Measurements from ENCODE around the gene SAMD3.
"Not testable (repeated sequence)": the region's sequence is repeated elsewhere in the genome, so short reads cannot be mapped to it uniquely, and the experiment has no call there.

Gene SAMD3

DNA sequence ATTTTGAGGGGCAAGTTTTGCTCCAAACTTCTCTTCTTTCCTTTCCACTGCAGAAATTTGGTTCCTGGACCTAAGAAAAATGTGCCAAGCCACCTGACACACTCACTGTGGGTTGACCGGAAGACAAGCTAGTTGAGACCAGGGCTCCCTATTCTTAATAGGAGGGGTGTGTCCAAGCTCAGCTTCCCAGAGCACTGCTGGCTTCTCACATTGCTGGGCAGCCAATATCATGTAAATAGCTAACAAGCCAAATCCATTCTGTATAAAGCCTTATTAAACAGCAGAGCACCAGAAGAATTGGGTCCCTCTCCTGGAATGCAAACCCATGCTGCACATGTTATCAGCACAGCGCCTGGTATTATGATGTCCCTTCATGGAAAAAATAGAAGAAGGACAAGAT lies 17.0 kb upstream of the SAMD3 start:
- DNase-seq (ENCODE audit: low spot score in 2 of 2) (no peak), ATAC-seq (replicated peaks; ENCODE audit: extremely low read depth, poor library complexity, severe bottlenecking) (no peak)
- Mint-ChIP-seq H3K4me3 (no peak overlapping the region), H3K36me3 (ENCODE audit: insufficient read depth) (no peaks in the 10 kb centered on the region), H3K27me3 (no peaks in the 10 kb centered on the region), H3K9me3 (no peaks in the 10 kb centered on the region), H3K4me1 (no peaks in the 10 kb centered on the region), H3K27ac (ENCODE audit: low read depth) (no peak overlapping the region)

DNA sequence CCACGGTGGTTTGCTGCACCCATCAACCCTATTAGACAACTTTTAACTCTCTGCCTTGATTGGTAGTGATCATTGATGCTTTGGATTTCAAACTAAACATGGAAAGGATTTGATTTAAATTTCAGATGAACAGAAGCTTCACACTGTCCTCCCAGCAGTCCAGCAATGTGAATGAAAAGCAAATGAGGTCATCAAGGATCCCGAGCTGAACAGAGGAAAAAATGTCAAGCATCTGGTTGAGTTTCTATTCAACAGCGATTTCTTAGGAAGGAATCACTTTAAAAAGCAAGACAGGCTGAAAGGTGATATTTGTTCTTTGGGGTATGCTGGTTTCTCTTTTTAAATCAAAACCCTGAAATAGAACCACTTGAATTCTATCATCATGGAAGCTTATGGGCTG lies 10.6 kb upstream of the SAMD3 start:
- no peak overlapping the region for H3K27ac Mint-ChIP-seq (ENCODE audit: low read depth)
- H3K4me1 Mint-ChIP-seq = peaks cover 10% of the 10 kb centered on the region
- no peaks in the 10 kb centered on the region for H3K27me3 Mint-ChIP-seq
- ATAC-seq (replicated peaks; ENCODE audit: extremely low read depth, poor library complexity, severe bottlenecking) (no peak), DNase-seq (ENCODE audit: low spot score in 2 of 2) (no peak)
- H3K4me3 Mint-ChIP-seq = no peak overlapping the region
- H3K9me3 Mint-ChIP-seq = no peaks in the 10 kb centered on the region
- H3K36me3 Mint-ChIP-seq (ENCODE audit: insufficient read depth) = no peaks in the 10 kb centered on the region

DNA sequence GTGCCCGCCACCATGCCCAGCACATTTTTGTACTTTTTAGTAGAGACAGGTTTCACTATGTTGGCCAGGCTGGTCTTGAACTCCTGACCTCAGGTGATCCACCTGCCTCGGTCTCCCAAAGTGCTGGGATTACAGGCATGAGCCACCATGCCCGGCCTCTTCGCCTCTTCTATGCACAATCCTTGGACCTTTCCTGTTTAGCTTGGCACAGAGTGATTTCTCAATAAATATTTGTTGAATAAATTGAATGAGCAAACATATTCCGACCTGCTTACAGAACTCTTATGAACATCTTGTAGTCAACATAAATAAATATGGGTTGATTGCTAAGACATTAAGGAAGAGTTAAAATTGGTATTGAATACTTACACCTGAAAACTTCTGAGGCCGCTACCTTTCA lies 7.8 kb upstream of the SAMD3 start:
- H3K9me3 Mint-ChIP-seq; H3K36me3 Mint-ChIP-seq (ENCODE audit: insufficient read depth); H3K4me1 Mint-ChIP-seq; H3K4me3 Mint-ChIP-seq; DNase-seq (ENCODE audit: low spot score in 2 of 2); H3K27ac Mint-ChIP-seq (ENCODE audit: low read depth); H3K27me3 Mint-ChIP-seq; ATAC-seq (replicated peaks; ENCODE audit: extremely low read depth, poor library complexity, severe bottlenecking): not testable (repeated sequence)

DNA sequence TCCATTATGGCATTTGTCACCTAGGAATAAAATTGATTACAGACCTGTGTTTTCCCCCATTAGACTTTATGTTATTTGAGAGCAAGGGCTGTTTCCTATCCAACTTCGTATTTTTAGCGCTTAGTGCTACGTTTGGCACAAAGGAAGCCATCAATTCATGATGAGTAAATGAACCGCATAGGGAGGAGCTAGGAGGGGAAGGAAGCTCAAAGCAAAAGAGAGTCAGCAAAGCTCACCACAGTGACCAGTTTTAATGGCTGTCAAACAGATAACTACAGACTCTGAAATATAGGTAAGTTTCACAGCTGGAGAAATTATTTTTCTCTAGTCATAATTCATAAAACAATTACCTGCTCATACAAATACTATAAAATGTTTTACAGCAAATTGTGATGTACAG lies 6.9 kb upstream of the SAMD3 start:
- peaks cover 10% of the 10 kb centered on the region for H3K4me1 Mint-ChIP-seq
- no peaks in the 10 kb centered on the region for H3K27me3 Mint-ChIP-seq
- no peak overlapping the region for H3K4me3 Mint-ChIP-seq
- peaks cover 5% of the 10 kb centered on the region for H3K9me3 Mint-ChIP-seq
- no peaks in the 10 kb centered on the region for H3K36me3 Mint-ChIP-seq (ENCODE audit: insufficient read depth)
- H3K27ac Mint-ChIP-seq (ENCODE audit: low read depth) = no peak overlapping the region
- no peak for ATAC-seq (replicated peaks; ENCODE audit: extremely low read depth, poor library complexity, severe bottlenecking)
- DNase-seq (ENCODE audit: low spot score in 2 of 2) = no peak

DNA sequence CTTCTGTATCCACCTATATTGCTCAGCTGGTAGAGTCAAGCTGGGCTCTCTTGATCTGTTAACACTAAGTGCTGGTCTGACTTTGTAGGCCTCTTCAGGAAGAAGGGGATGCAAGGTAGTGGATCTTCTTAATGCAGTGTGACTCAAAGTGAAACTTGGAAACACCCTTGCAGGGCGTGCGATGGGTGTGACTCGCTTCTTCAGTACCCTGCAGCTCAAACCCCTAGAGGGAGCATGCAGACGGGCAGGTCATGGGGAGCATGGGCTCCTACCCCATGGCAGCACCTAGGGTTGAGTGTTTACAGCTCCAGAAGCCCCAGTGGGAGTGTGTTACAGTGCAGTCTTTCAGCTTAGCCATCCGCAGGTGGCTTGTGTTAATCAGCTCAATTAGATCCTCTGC lies 757 bp upstream of the SAMD3 start:
- Mint-ChIP-seq H3K9me3 (peaks cover 6% of the 10 kb centered on the region), H3K4me1 (peaks cover 28% of the 10 kb centered on the region), H3K27ac (ENCODE audit: low read depth) (peak overlapping the region; percentile 89), H3K4me3 (peak overlapping the region; percentile 82), H3K36me3 (ENCODE audit: insufficient read depth) (peaks cover 7% of the 10 kb centered on the region), H3K27me3 (no peaks in the 10 kb centered on the region)
- ATAC-seq (replicated peaks; ENCODE audit: extremely low read depth, poor library complexity, severe bottlenecking) (peak; percentile 91), DNase-seq (ENCODE audit: low spot score in 2 of 2) (peak; percentile 42 to 64)

DNA sequence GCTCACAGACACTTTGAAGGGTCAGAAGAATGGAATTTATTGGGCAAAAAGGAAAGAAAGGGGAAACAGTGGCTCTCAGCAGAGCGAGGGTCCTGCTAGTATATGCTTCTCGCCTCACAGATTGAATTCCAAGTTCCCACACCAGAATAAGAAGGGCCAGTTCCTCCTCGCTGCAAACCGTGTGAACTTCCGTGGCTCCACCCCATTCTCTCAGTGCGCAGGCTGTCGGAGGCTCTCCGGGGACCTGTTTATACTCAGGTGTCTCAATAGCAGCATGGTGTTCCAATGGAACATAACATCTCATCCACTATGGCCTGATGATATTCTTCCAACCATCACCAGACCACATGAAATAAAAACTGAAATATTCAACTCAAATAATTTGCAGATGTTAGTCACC lies 4.6 kb downstream of the SAMD3 start:
- Mint-ChIP-seq H3K27ac (ENCODE audit: low read depth) (peak overlapping the region; percentile 89), H3K4me3 (peak overlapping the region; percentile 82), H3K27me3 (no peaks in the 10 kb centered on the region), H3K36me3 (ENCODE audit: insufficient read depth) (peaks cover 30% of the 10 kb centered on the region), H3K9me3 (no peaks in the 10 kb centered on the region), H3K4me1 (peaks cover 39% of the 10 kb centered on the region)
- DNase-seq (ENCODE audit: low spot score in 2 of 2) (no peak), ATAC-seq (replicated peaks; ENCODE audit: extremely low read depth, poor library complexity, severe bottlenecking) (no peak)

DNA sequence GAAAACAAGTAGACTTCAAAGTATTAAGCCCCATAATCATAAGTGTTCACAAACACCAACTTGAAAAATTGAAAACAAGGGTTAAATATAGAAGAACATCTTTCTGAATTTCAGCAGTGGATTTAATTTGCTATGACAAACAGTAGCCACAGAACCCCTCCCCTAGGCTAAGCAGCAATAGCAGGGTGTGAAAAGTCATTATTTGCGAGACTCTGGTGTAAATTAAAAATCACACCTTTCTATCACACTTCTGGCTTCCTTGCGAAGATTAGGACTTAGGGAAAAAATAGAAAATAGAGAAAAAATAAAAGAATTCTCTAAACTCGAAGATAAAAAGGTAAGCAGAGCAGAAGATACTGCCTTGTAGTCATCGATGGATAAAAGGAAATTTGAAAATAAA lies 6.1 kb downstream of the SAMD3 start:
- ATAC-seq (replicated peaks; ENCODE audit: extremely low read depth, poor library complexity, severe bottlenecking) = no peak
- H3K27me3 Mint-ChIP-seq = no peaks in the 10 kb centered on the region
- H3K4me3 Mint-ChIP-seq = peak overlapping the region; percentile 79
- no peaks in the 10 kb centered on the region for H3K9me3 Mint-ChIP-seq
- H3K36me3 Mint-ChIP-seq (ENCODE audit: insufficient read depth) = peaks cover 40% of the 10 kb centered on the region
- H3K4me1 Mint-ChIP-seq = peaks cover 52% of the 10 kb centered on the region
- DNase-seq (ENCODE audit: low spot score in 2 of 2) = no peak
- peak overlapping the region; percentile 29 for H3K27ac Mint-ChIP-seq (ENCODE audit: low read depth)

DNA sequence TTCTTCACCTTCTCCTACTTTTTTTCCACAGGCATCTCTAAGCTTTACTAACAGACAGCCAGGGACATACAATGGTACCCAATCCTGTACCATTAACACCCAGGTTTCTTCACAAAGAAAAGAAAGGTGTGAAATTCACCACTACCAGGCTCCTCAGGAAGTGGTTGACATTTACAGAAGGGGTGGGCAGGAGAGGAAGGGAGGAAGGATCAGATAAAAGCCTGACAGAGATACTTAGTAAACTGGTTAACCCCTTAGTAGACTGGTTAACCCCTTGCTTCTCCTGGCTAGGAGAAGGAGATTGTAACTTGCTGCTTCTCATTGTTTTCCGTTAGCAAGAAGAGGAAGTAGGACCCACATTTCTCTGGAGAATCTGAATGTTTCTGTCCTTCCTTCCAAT lies 7.2 kb downstream of the SAMD3 start:
- peak overlapping the region; percentile 78 for H3K27ac Mint-ChIP-seq (ENCODE audit: low read depth)
- no peaks in the 10 kb centered on the region for H3K27me3 Mint-ChIP-seq
- H3K4me1 Mint-ChIP-seq = peaks cover 57% of the 10 kb centered on the region
- peaks cover 44% of the 10 kb centered on the region for H3K36me3 Mint-ChIP-seq (ENCODE audit: insufficient read depth)
- peak overlapping the region; percentile 79 for H3K4me3 Mint-ChIP-seq
- DNase-seq (ENCODE audit: low spot score in 2 of 2) (peak in 1 of 2 donors; percentile 53), ATAC-seq (replicated peaks; ENCODE audit: extremely low read depth, poor library complexity, severe bottlenecking) (peak; percentile 86)
- H3K9me3 Mint-ChIP-seq = no peaks in the 10 kb centered on the region

DNA sequence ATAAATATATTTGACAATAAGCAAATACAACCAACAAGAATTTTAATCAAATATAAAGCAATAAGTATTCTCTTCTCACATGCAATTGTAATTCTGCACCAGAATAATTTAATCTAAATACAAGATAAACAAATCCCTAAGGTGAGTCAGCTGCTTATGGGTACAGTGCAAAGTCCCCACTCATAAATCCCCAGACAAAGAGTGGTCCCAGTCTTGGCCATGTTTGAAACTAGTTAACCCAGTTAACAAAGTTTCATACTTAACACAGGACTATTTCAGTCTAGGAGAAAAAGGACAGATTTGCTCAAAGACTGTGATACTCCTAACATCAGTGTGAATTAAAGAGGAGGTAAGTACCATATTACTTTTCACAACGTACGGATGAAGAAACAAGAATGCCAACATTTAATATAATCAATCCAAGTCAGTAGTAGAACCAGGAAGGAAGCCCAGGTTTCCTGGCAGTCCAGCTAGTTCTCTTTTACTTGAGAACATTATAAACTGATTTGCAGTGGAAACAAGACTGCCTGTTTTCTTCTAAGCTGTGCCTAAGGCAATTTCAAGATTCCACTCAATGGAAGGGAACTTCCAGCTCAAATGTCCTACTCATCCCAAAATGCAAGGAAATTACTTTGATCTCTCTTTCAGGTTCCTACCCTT lies 10.4 kb downstream of the SAMD3 start:
- DNase-seq (ENCODE audit: low spot score in 2 of 2) (no peak), ATAC-seq (replicated peaks; ENCODE audit: extremely low read depth, poor library complexity, severe bottlenecking) (no peak)
- Mint-ChIP-seq H3K36me3 (ENCODE audit: insufficient read depth) (peaks cover 63% of the 10 kb centered on the region), H3K4me3 (peak overlapping the region; percentile 79), H3K4me1 (peaks cover 57% of the 10 kb centered on the region), H3K27me3 (no peaks in the 10 kb centered on the region), H3K27ac (ENCODE audit: low read depth) (peak overlapping the region; percentile 78), H3K9me3 (no peaks in the 10 kb centered on the region)

DNA sequence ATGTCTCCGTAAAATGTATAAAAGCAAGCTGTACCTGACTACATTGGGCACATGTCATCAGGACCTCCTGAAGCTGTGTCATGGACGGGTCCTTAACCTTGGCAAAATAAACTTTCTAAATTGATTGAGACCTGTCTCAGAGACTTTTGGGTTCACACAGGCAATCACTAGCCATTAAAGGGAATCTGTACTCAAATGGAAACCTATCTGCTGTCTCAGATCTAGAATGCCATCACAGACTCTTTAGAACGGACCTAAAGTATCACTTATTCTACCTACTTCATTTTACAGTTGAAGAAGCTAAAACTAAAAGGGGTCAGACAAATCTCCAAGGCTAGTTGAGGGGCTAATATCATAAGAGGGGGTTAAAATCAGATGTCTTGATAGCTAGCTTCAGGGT lies 11.1 kb downstream of the SAMD3 start:
- H3K27ac Mint-ChIP-seq (ENCODE audit: low read depth) = peak overlapping the region; percentile 78
- ATAC-seq (replicated peaks; ENCODE audit: extremely low read depth, poor library complexity, severe bottlenecking) (no peak), DNase-seq (ENCODE audit: low spot score in 2 of 2) (no peak)
- no peaks in the 10 kb centered on the region for H3K9me3 Mint-ChIP-seq
- H3K36me3 Mint-ChIP-seq (ENCODE audit: insufficient read depth) = peaks cover 68% of the 10 kb centered on the region
- H3K4me1 Mint-ChIP-seq = peaks cover 64% of the 10 kb centered on the region
- peak overlapping the region; percentile 79 for H3K4me3 Mint-ChIP-seq
- no peaks in the 10 kb centered on the region for H3K27me3 Mint-ChIP-seq

DNA sequence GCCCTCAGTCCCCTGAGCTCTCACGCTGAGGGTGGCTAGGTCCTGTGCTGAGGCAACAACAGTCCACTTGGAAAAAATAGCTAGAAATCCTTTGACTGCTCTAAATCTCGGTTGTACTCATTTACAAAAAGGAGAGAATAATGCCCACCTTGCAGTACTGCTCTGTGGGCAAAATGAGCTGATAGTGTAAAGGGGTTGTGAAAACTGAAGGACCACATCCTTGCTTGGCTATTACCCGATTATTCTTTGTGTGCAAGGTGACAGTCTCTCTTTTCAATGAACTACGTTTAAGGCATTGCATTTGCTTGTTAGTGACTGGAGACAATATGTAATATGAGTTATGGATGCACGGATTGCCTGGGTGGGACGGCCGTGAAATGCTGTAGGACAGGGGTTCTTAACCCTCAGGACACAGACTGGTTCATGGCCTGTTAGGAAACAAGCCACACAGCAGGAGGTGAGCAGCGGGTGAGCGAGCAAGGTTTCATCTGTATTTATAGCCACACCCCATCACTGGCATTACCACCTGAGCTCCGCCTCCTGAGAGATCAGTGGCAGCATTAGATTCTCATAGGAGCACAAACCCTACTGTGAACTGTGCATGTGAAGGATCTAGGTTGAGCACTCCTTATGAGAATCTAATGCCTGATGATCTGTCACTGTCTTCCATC lies 14.6 kb downstream of the SAMD3 start:
- no peak for ATAC-seq (replicated peaks; ENCODE audit: extremely low read depth, poor library complexity, severe bottlenecking)
- H3K27ac Mint-ChIP-seq (ENCODE audit: low read depth) = peak overlapping the region; percentile 68
- H3K36me3 Mint-ChIP-seq (ENCODE audit: insufficient read depth) = peaks cover 83% of the 10 kb centered on the region
- no peak for DNase-seq (ENCODE audit: low spot score in 2 of 2)
- no peaks in the 10 kb centered on the region for H3K9me3 Mint-ChIP-seq
- peaks cover 74% of the 10 kb centered on the region for H3K4me1 Mint-ChIP-seq
- H3K4me3 Mint-ChIP-seq = peak overlapping the region; percentile 62
- no peaks in the 10 kb centered on the region for H3K27me3 Mint-ChIP-seq

DNA sequence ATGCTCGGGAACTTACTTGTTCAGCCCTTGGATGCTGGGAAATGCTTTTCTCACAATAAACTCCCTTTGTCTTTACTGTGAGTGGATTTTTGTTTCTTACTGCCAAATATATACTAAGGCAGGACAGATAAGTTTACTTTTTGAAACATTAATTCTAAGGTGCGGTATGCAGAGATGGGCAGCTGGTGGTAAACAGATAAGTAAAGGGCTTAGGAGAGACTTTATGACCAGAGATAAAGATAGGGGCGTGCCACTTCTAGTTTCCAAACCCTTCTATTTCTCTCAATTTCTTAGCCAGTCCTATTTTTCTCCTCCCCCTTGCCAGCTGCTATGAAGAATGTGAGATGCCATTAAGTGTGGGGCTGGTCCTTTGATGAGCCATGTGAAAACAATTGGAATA lies 16.3 kb downstream of the SAMD3 start:
- Mint-ChIP-seq H3K36me3 (ENCODE audit: insufficient read depth) (peaks cover 86% of the 10 kb centered on the region), H3K27ac (ENCODE audit: low read depth) (peak overlapping the region; percentile 68), H3K9me3 (no peaks in the 10 kb centered on the region), H3K4me1 (peaks cover 75% of the 10 kb centered on the region), H3K4me3 (peak overlapping the region; percentile 62), H3K27me3 (no peaks in the 10 kb centered on the region)
- ATAC-seq (replicated peaks; ENCODE audit: extremely low read depth, poor library complexity, severe bottlenecking) = no peak
- DNase-seq (ENCODE audit: low spot score in 2 of 2) = no peak

DNA sequence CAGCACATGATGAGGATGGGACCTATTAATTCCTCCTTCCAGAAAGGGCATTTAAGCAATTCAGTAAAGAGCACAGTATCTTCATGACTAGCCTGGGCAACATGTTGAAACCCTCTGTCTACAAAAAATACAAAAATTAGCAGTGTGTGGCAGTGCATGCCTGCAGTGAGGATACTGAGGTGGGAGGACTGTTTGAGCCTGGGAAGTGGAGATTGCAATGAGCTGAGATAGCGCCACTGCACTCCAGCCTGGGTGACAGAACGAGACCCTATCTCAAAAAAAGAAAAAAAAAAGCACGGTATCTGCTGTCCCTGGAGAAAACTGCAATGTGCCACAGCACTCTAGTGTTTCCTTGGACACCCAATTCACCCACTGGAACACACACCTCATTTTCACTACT lies 18.4 kb downstream of the SAMD3 start:
- Mint-ChIP-seq H3K27ac (ENCODE audit: low read depth) (no peak overlapping the region), H3K27me3 (no peaks in the 10 kb centered on the region), H3K4me3 (peak overlapping the region; percentile 48), H3K9me3 (no peaks in the 10 kb centered on the region), H3K4me1 (peaks cover 65% of the 10 kb centered on the region), H3K36me3 (ENCODE audit: insufficient read depth) (peaks cover 91% of the 10 kb centered on the region)
- ATAC-seq (replicated peaks; ENCODE audit: extremely low read depth, poor library complexity, severe bottlenecking) = no peak
- no peak for DNase-seq (ENCODE audit: low spot score in 2 of 2)
